ENCODE results near the gene GNA15. TPM values are rescaled to one million over a fixed set of nuclear protein-coding genes. Genes with fewer than 3 reads are reported as not detected.
A peak's percentile ranks its signal among the peaks of the same experiment; 100 is the strongest.
"Not testable (repeated sequence)": the region's sequence is repeated elsewhere in the genome, so short reads cannot be mapped to it uniquely, and the experiment has no call there.

GNA15 gene, protein sequence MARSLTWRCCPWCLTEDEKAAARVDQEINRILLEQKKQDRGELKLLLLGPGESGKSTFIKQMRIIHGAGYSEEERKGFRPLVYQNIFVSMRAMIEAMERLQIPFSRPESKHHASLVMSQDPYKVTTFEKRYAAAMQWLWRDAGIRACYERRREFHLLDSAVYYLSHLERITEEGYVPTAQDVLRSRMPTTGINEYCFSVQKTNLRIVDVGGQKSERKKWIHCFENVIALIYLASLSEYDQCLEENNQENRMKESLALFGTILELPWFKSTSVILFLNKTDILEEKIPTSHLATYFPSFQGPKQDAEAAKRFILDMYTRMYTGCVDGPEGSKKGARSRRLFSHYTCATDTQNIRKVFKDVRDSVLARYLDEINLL
- total RNA-seq = 1 to 10 TPM; 4.3 to 6.1 TPM
- long read RNA-seq, partial matches to known transcripts = 1 of 1 reads
- long read RNA-seq, other reads (novel, unspliced or antisense) = 0 of 1 reads

DNA sequence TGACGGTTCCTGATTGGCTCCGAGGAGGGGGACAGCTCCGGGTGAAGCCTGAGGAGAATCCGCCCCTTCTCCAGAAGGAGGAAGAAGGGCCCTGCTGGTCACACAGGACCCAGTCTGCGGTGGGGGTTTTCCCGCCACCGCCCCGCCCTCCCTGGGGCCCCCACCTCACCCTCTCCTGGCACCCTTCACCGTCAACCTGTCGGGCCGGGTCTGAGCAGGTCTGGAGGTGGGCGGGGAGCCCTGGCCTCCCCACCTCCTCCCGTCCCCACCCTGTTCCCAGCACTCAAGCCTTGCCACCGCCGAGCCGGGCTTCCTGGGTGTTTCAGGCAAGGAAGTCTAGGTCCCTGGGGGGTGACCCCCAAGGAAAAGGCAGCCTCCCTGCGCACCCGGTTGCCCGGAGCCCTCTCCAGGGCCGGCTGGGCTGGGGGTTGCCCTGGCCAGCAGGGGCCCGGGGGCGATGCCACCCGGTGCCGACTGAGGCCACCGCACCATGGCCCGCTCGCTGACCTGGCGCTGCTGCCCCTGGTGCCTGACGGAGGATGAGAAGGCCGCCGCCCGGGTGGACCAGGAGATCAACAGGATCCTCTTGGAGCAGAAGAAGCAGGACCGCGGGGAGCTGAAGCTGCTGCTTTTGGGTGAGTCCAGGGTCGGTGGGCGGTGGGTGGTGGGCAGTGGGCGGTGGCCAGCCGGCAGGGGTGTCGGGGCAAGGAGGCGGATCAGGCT is at the start of gene GNA15:
Gene GNA15, plus strand, starts transcription at position 73 of the 723 bp plus-strand sequence. Its CDS starts 418 bp downstream, at position 491.
- DNase-seq (no peak), ATAC-seq (peak in 1 of 2 donors; percentile 44)
- intact Hi-C loops (cut with DNase I) = no loop called here

GRCh38 chr19:3087769-3088168 is 48.1 kb upstream of the GNA15 start:
- DNase-seq = no peak
- no peak for ATAC-seq
- intact Hi-C loops (cut with DNase I) = no loop called here

DNA sequence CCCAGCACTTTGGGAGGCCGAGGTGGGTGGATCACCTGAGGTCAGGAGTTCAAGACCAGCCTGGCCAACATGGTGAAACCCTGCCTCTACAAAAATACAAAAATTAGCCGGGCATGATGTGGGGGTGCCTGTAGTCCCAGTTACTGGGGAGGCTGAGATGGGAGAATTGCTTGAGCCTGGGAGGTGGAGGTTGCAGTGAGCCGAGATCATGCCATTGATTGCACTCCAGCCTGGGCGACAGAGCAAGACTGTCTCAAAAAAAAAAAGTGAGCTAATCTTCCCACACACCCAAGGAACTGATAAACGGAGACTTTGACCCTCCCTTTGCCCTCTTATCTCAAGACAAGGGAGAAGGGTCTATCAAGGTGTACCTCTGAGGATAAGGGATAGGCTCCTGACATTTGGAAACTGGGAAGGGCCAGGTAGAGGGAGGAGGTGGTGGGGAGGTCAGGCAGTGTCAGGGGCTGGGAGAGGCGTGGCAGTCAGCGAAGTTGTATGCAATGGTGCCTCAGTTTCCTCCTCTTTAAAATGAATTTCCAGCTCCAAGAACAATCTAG is 46.5 kb upstream of the GNA15 start:
- DNase-seq; intact Hi-C loops (cut with DNase I); ATAC-seq: not testable (repeated sequence)

DNA sequence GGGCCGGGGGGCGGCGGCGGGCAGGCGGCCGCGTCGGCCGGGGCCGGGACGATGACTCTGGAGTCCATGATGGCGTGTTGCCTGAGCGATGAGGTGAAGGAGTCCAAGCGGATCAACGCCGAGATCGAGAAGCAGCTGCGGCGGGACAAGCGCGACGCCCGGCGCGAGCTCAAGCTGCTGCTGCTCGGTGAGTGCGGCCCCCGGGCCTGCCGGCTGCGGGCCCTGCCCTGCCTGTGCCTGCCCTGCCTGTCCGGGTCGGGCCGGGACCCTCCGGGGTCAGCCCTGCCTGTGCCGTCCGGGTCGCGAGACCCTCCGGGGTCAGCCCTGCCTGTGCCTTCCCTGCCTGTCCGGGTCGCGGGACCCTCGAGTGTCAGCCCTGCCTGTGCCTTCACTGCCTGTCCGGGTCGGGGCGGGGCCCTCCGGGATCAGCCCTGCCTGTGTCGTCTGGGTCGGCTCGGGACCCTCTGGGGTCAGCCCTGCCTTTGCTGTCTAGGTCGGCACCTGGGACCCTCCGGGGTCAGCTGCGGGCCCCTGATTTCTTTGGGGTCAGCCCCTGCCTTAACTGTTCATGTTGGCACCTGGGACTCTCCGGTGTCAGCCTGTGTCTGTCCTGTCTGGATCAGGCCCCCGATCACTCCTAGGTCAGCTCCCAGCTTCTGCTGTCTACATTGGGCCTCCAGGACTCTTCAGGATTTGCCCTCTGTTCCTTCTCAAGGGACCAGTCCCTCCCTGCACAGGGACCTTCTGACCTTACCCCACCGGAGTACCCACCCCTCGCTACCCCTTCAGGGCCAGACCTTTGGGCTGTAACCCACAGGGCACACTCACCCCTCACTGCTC is 41.0 kb upstream of the GNA15 start:
- intact Hi-C loops (cut with DNase I) = no loop called here
- ATAC-seq = no peak
- no peak for DNase-seq

- no peak for DNase-seq
- no peak for ATAC-seq
- intact Hi-C loops (cut with DNase I) = no loop called here
Observed at GRCh38 chr19:3095441-3096191, 40.2 kb upstream of the GNA15 start.

DNA sequence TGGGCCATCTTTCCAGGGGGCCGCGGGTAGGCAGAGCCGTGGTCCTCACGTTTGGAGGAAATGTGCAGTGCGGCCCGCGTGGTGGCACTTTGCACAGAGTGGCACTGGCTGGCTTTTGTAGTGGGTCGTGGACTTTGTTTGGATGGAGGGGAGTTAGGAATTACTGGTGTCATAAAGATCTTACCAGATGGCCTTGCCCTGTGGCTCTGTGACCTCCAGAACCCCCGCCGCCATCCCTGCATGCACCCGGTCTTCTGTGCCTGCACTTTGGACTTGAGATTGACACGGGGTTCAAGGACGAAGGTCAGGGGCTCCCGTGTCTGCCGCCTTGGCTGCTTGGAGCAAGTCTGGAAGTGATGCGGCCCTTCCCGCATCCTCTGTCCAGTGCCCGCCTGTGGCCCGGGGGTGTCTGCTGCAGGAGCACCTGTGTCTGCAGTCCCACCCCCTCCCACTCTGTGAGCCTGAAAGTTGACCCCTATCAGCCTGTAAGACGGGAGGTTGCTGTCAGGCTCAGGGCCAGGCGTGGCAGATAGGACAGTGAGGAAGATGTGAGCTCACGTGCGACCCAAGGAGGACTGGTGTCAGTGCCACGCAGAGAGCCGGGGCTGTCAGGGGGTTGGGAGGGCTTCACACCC is 39.4 kb upstream of the GNA15 start:
- ATAC-seq = no peak
- intact Hi-C loops (cut with DNase I) = no loop called here
- DNase-seq = no peak

DNA sequence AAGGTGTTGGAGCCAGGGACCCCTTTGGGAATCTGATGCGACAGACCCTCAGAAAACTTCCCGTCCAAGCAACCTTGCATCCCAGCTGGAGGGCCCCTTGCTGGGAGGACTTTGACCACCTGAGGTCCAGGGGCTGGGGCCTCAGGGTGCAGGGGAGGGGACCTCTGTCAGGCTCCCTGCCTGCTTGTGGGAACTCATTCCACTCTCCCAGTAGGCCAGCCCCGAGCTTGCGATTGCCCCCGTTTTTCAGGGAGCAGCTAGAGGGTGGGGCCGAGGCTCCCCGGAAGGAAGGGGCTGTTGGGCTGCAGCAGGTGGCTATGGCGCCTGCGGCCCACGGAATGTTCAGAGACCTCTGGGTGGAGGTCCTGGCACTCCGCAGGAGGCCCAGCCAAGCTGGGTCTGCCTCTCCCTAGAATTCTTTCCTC is 38.9 kb upstream of the GNA15 start:
- intact Hi-C loops (cut with DNase I) = no loop called here
- ATAC-seq = no peak
- DNase-seq = no peak

GRCh38 chr19:3097442-3097871 is 38.4 kb upstream of the GNA15 start:
- no peak for ATAC-seq
- DNase-seq = no peak
- intact Hi-C loops (cut with DNase I) = no loop called here

GRCh38 chr19:3098141-3098514 is 37.7 kb upstream of the GNA15 start:
- DNase-seq = peak; percentile 60
- ATAC-seq = peak; percentile 15 to 31
- intact Hi-C loops (cut with DNase I) = no loop called here

GRCh38 chr19:3098515-3099346 is 37.1 kb upstream of the GNA15 start:
- intact Hi-C loops (cut with DNase I) = no loop called here
- peak; percentile 87 for DNase-seq
- ATAC-seq = peak; percentile 51 to 57

GRCh38 chr19:3099347-3100145 is 36.3 kb upstream of the GNA15 start:
- DNase-seq = no peak
- intact Hi-C loops (cut with DNase I) = loop anchor here in 1 of 2 donors (10.0 kb wide), 1 partner anchor 135 kb away; no protein-coding TSS in a partner anchor
- ATAC-seq = no peak

DNA sequence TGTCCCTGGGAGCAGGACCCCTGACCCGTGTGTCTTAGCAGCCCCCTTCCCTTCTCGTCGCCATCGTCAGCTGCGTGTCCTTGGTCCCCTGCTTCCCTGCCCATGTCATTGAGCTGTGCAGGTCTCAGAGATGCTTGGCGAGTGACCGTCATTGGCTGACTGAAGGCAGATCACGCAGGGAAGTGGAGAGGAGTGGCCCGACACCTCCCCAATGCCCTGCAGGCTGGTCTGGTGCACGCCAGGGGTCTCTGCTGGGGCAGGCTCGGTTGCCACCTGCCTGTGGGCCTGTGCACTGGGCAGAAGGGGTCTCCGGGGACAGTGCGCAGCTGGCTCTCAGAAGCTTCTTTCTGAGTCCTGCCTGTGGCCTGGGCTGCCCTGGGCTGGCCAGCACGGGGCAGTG is 35.5 kb upstream of the GNA15 start:
- intact Hi-C loops (cut with DNase I) = loop anchor here in 1 of 2 donors (10.0 kb wide), 1 partner anchor 136 kb away; no protein-coding TSS in a partner anchor
- DNase-seq (no peak), ATAC-seq (no peak)

- DNase-seq = no peak
- intact Hi-C loops (cut with DNase I) = loop anchor here in 1 of 2 donors (10.0 kb wide), 1 partner anchor 136 kb away; no protein-coding TSS in a partner anchor
- ATAC-seq = no peak
Observed at GRCh38 chr19:3100747-3101730, 34.8 kb upstream of the GNA15 start.

GRCh38 chr19:3102239-3103140 is 33.3 kb upstream of the GNA15 start:
- no peak for DNase-seq
- intact Hi-C loops (cut with DNase I) = loop anchor here in 1 of 2 donors (10.0 kb wide), 1 partner anchor 138 kb away; no protein-coding TSS in a partner anchor
- no peak for ATAC-seq
